ENCODE results near the gene ZMYM3.

- TF ChIP-seq, protein P1, sequence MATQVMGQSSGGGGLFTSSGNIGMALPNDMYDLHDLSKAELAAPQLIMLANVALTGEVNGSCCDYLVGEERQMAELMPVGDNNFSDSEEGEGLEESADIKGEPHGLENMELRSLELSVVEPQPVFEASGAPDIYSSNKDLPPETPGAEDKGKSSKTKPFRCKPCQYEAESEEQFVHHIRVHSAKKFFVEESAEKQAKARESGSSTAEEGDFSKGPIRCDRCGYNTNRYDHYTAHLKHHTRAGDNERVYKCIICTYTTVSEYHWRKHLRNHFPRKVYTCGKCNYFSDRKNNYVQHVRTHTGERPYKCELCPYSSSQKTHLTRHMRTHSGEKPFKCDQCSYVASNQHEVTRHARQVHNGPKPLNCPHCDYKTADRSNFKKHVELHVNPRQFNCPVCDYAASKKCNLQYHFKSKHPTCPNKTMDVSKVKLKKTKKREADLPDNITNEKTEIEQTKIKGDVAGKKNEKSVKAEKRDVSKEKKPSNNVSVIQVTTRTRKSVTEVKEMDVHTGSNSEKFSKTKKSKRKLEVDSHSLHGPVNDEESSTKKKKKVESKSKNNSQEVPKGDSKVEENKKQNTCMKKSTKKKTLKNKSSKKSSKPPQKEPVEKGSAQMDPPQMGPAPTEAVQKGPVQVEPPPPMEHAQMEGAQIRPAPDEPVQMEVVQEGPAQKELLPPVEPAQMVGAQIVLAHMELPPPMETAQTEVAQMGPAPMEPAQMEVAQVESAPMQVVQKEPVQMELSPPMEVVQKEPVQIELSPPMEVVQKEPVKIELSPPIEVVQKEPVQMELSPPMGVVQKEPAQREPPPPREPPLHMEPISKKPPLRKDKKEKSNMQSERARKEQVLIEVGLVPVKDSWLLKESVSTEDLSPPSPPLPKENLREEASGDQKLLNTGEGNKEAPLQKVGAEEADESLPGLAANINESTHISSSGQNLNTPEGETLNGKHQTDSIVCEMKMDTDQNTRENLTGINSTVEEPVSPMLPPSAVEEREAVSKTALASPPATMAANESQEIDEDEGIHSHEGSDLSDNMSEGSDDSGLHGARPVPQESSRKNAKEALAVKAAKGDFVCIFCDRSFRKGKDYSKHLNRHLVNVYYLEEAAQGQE (IDR thresholded peaks at IDR 0.05; ENCODE audit: insufficient read depth in 1 of 2, low read depth in 2 of 2, low read length in 2 of 2) = no peak
- TF ChIP-seq TAF1 (IDR thresholded peaks at IDR 0.05; ENCODE audit: borderline replicate concordance, insufficient read depth, low read length) (no peak), FOXP2 (optimal IDR thresholded peaks at IDR 0.05; ENCODE audit: borderline replicate concordance, extremely low read depth, extremely low read length, insufficient read depth) (no peak), POLR2AphosphoS5 (IDR thresholded peaks at IDR 0.05; ENCODE audit: low read depth, low read length) (no peak)
These were observed 9.4 kb downstream of the ZMYM3 start for GRCh38 chrX:71244359-71245128.
